Esophagus muscularis mucosa (tissue), 3 donors: ENCODE measurements around the gene POM121L2.

Experiments
- CTCF ChIP-seq, 3 experiments: fragments of 200-600 bp in 2 of 3; fragments of 450-650 bp in 1 of 3; sonication (generic) in 2 of 3; IDR thresholded peaks; one replicate each; pipeline ENCODE4 v1.5.1; 2017 to 2019; ENCODE audit warnings: antibody characterized with exemption in 3 of 3, mild to moderate bottlenecking in 2 of 3, moderate library complexity in 1 of 3
- POLR2AphosphoS5 ChIP-seq, 2 donors: sonication (generic); formaldehyde crosslinking; IDR thresholded peaks; one replicate each; pipeline ENCODE4 v1.6.1; 2017; ENCODE audit warnings: antibody characterized with exemption in 2 of 2

DNA sequence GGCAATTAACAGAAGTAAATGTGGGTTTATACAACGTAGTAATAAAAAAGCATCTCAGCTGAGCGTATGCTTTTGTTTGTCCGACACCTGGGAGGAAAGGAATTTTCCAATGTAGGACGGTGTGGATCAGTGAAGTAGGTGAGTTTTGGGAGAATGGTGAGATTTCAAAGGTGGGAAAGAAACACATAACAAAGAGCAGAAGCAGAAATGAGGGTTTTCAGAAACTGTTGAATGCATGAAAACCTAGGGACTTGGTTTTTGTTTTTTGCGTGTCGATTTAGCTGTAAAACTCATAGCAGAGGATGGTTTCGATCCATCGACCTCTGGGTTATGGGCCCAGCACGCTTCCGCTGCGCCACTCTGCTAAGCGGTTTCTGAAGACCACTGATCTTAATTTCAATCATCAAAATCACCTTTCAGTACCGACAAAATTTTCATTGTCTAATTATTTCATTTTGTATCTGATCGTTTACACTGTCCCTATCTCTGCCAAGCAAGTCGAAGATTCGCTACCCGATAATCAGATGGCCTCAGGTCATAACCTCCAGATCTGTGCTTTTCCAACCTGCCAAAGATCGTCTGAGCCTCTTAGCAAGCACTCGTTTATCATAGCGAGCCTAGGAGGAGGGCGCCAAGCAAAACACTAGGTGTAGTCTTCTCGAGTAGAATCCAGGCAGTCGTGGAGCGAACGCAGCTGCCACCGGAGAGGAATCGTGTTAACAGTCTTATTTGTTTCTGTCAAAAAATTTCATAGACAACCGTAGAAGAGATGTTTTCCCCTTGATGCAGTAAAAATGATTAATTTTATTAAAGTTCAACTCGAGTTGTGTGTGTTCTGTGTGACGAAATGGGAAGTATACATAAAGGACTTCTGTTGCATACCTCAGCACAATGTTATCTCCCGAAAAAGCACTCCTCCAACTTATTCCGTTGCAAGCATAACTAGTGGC lies 20.9 kb upstream of the POM121L2 start:
- no peak for TF ChIP-seq POLR2AphosphoS5 (IDR thresholded peaks at IDR 0.05)
- TF ChIP-seq CTCF (IDR thresholded peaks at IDR 0.05) = no peak
